Neuronal stem cell (in vitro differentiated cells): ENCODE results near the gene CCDC170. TPM values are rescaled to one million over a fixed set of nuclear protein-coding genes. Genes with fewer than 3 reads are reported as not detected.

ENCODE experiments used
- DNase-seq: peaks from one replicate; pipeline ENCODE4 v3.0.0-alpha.2; 2013; ENCODE audit warnings: low spot score
- H2AFZ ChIP-seq: one replicate; pipeline ENCODE4 v1.6.1; 2013; ENCODE audit warnings: mild to moderate bottlenecking, low read length, inconsistent platforms
- H2AK5ac ChIP-seq: 2 replicates; pipeline ENCODE4 v1.6.1; 2013; ENCODE audit warnings: low read depth, mild to moderate bottlenecking, inconsistent platforms, low read length, moderate library complexity, mixed read lengths
- H2BK120ac ChIP-seq: 2 replicates; pipeline ENCODE4 v1.6.1; 2013; ENCODE audit warnings: low read depth, mild to moderate bottlenecking, inconsistent platforms, low read length, moderate library complexity, mixed read lengths
- H2BK12ac ChIP-seq: one replicate; pipeline ENCODE4 v1.6.1; 2013; ENCODE audit warnings: low read length, inconsistent platforms
- H2BK15ac ChIP-seq: 2 replicates; pipeline ENCODE4 v1.6.1; 2013; ENCODE audit warnings: mild to moderate bottlenecking, low read length, inconsistent platforms, mixed read lengths
- H2BK5ac ChIP-seq: one replicate; pipeline ENCODE4 v1.6.1; 2013; ENCODE audit warnings: inconsistent platforms, mild to moderate bottlenecking, low read length, moderate library complexity
- H3K14ac ChIP-seq: one replicate; pipeline ENCODE4 v1.6.1; 2013; ENCODE audit warnings: low read length, inconsistent platforms
- H3K18ac ChIP-seq: 2 replicates; pipeline ENCODE4 v1.6.1; 2013; ENCODE audit warnings: low read length, inconsistent platforms
- H3K23ac ChIP-seq: 2 replicates; pipeline ENCODE4 v1.6.1; 2013; ENCODE audit warnings: low read depth, mild to moderate bottlenecking, mixed read lengths, low read length, inconsistent platforms; ENCODE audit not compliant: poor library complexity
- H3K27ac ChIP-seq: replicated peaks from 3 replicates; pipeline ENCODE4 v1.5.1; 2013; ENCODE audit warnings: low read length, inconsistent platforms
- H3K27me3 ChIP-seq, 3 experiments: 2 replicates each; pipeline ENCODE4 v1.6.1; 2013; ENCODE audit warnings: low read length in 3 of 3, mild to moderate bottlenecking in 2 of 3, inconsistent platforms in 1 of 3, low read depth in 1 of 3, mixed read lengths in 1 of 3, moderate library complexity in 1 of 3; ENCODE audit not compliant: control insufficient read depth in 3 of 3, insufficient read depth in 3 of 3
- H3K36me3 ChIP-seq, 2 donors: replicated peaks in 1 of 2; 2 replicates each; pipeline ENCODE4 v1.6.1; 2013; ENCODE audit warnings: low read length in 2 of 2; ENCODE audit not compliant: control insufficient read depth in 2 of 2, insufficient read depth in 2 of 2
- H3K4ac ChIP-seq: 2 replicates; pipeline ENCODE4 v1.6.1; 2013; ENCODE audit warnings: inconsistent platforms, mild to moderate bottlenecking, low read length, moderate library complexity
- H3K4me1 ChIP-seq, 2 donors: 1 replicate in 1 of 2; 2 replicates in 1 of 2; pipeline ENCODE4 v1.6.1; 2013; ENCODE audit warnings: low read length in 2 of 2, low read depth in 1 of 2; ENCODE audit not compliant: control insufficient read depth in 2 of 2, insufficient read depth in 1 of 2
- H3K4me2 ChIP-seq: one replicate; pipeline ENCODE4 v1.6.1; 2013; ENCODE audit warnings: mild to moderate bottlenecking, low read length, inconsistent platforms; ENCODE audit not compliant: insufficient read depth, poor library complexity, severe bottlenecking
- H3K4me3 ChIP-seq, 2 donors: 2 replicates each; pipeline ENCODE4 v1.5.1; 2013; ENCODE audit warnings: low read length in 2 of 2, mild to moderate bottlenecking in 2 of 2, inconsistent platforms in 1 of 2, moderate library complexity in 1 of 2
- H3K79me1 ChIP-seq: one replicate; pipeline ENCODE4 v1.6.1; 2013; ENCODE audit warnings: low read depth, mild to moderate bottlenecking, inconsistent platforms, low read length, moderate library complexity
- H3K9ac ChIP-seq: one replicate; pipeline ENCODE4 v1.6.1; 2013; ENCODE audit warnings: mild to moderate bottlenecking, low read depth, low read length, inconsistent platforms; ENCODE audit not compliant: poor library complexity
- H3K9me3 ChIP-seq, 2 donors: replicated peaks in 1 of 2; 2 replicates each; pipeline versions ENCODE3 to v1.6.1; 2013; ENCODE audit warnings: low read length in 2 of 2, mild to moderate bottlenecking in 2 of 2, inconsistent platforms in 1 of 2, low read depth in 1 of 2, mixed read lengths in 1 of 2, moderate library complexity in 1 of 2; ENCODE audit not compliant: control insufficient read depth in 2 of 2, insufficient read depth in 1 of 2
- H4K8ac ChIP-seq: one replicate; pipeline ENCODE4 v1.6.1; 2013; ENCODE audit warnings: low read depth, mild to moderate bottlenecking, inconsistent platforms, low read length, moderate library complexity
- H4K91ac ChIP-seq: one replicate; pipeline ENCODE4 v1.6.1; 2013; ENCODE audit warnings: low read length, low read depth, mild to moderate bottlenecking, inconsistent platforms; ENCODE audit not compliant: poor library complexity
- WGBS, 2 donors: extraction: QIAGEN DNeasy Blood & Tissue Kit; methylation state at CpG; one replicate each; pipeline ENCODE4 v1.1.7; 2013; ENCODE audit warnings: missing lambda C conversion rate in 2 of 2, mixed read lengths in 1 of 2; ENCODE audit not compliant: insufficient read length in 2 of 2, insufficient replicate concordance in 1 of 2; ENCODE audit errors: extremely low coverage in 2 of 2; 5-methylcytosine and 5-hydroxymethylcytosine counted together
- polyA plus RNA-seq, 2 experiments: library from polyadenylated mRNA; stranded (reverse); fragments of 200-250 nt; gene quantifications; one replicate each; pipeline ENCODE4 v1.2.3, GENCODE V29; 2013

Gene CCDC170, protein sequence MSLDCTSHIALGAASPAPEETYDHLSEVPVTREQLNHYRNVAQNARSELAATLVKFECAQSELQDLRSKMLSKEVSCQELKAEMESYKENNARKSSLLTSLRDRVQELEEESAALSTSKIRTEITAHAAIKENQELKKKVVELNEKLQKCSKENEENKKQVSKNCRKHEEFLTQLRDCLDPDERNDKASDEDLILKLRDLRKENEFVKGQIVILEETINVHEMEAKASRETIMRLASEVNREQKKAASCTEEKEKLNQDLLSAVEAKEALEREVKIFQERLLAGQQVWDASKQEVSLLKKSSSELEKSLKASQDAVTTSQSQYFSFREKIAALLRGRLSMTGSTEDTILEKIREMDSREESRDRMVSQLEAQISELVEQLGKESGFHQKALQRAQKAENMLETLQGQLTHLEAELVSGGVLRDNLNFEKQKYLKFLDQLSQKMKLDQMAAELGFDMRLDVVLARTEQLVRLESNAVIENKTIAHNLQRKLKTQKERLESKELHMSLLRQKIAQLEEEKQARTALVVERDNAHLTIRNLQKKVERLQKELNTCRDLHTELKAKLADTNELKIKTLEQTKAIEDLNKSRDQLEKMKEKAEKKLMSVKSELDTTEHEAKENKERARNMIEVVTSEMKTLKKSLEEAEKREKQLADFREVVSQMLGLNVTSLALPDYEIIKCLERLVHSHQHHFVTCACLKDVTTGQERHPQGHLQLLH
- 0.28 TPM for polyA plus RNA-seq (2013, experiment 1 of 2)
- polyA plus RNA-seq (2013, experiment 2 of 2), result 0.32 TPM

DNA sequence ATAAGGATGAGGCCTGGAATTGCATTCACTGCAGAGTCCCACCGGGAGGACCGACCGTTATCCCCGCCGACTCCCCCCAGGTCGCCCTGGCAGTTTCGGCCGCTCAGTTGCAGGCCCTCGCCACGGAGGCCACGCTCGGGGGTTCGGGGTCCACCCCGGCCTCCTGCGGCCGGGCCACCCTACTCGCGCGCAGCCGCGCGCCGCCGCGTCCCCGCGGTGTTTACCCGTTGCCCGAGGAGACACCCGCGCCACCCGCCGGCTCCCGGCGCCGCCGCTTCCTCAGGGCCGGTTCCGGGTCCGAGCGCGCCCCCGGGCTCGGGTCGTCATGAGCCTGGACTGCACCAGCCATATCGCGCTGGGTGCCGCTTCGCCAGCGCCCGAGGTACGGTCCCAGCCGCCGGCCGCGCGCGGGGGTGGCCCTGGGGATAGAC, at the start of gene CCDC170:
TSS of gene CCDC170 (plus strand) at position 214 of the 431 bp plus-strand sequence. CDS start at position 326, 112 bp downstream.
- H3K27ac ChIP-seq, result no peak within 1 kb of the TSS
- peak; percentile 38 for DNase-seq

DNA sequence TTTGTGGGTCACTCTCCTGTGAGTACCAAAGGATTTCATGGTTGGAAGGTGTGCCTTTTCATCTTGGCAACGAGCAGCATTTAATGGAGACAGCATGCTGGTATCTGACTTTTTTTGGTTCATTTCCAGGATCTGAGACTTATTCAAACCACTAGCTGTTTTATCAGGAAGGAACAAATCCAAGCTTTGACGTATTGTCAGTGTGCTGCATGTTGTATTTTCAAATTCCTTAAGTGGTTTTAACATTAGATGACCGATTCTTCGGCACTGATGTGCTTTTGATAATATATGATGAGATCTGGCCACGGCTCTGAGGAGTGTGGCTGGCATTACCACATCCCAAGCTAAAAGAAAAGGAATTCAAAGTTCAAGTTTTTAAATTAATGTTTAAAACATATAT, 48.3 kb upstream of the CCDC170 start:
- no peak overlapping the region for H3K23ac ChIP-seq
- no peak overlapping the region for H2BK120ac ChIP-seq
- H3K4me1 ChIP-seq, result no peaks in the 10 kb centered on the region
- peaks cover 8 to 69% of the 10 kb centered on the region in 2 donors for H3K36me3 ChIP-seq
- H3K18ac ChIP-seq, result no peak overlapping the region
- H2BK5ac ChIP-seq, result no peak overlapping the region
- no peak overlapping the region for H3K9ac ChIP-seq
- H2AFZ ChIP-seq, result no peak overlapping the region
- DNase-seq, result no peak
- H4K91ac ChIP-seq, result no peak overlapping the region
- no CpG with 5 or more reads among the region's 5 CpGs for whole genome bisulfite sequencing, 2 donors
- no peaks in the 10 kb centered on the region for H3K27me3 ChIP-seq
- H3K4me3 ChIP-seq, result no peak overlapping the region
- H3K27ac ChIP-seq, result no peak overlapping the region
- H3K79me1 ChIP-seq, result peaks cover 2% of the 10 kb centered on the region
- H2AK5ac ChIP-seq, result no peak overlapping the region
- H2BK12ac ChIP-seq, result no peak overlapping the region
- no peak overlapping the region for H3K4ac ChIP-seq
- H4K8ac ChIP-seq, result no peak overlapping the region
- H3K14ac ChIP-seq, result no peak overlapping the region
- H3K9me3 ChIP-seq, result peaks cover 0 to 4% of the 10 kb centered on the region in 2 donors
- no peak overlapping the region for H2BK15ac ChIP-seq
- no peak overlapping the region for H3K4me2 ChIP-seq

More for the DNA sequence above, at the start of gene CCDC170:
- no peak within 1 kb of the TSS for H2BK15ac ChIP-seq
- H2BK120ac ChIP-seq, result no peak within 1 kb of the TSS
- H3K23ac ChIP-seq, result peak within 1 kb of the TSS; percentile 12
- no peak within 1 kb of the TSS for H4K91ac ChIP-seq
- no peak within 1 kb of the TSS for H2AK5ac ChIP-seq
- no peak within 1 kb of the TSS for H2BK5ac ChIP-seq
- no peak within 1 kb of the TSS for H2BK12ac ChIP-seq
- H3K79me1 ChIP-seq, result no peaks in the 10 kb centered on the region
- no peak within 1 kb of the TSS for H4K8ac ChIP-seq
- peak within 1 kb of the TSS; percentile 85 for H3K18ac ChIP-seq
- H3K4me1 ChIP-seq, result peaks cover 2 to 3% of the 10 kb centered on the region in 2 donors
- no peaks in the 10 kb centered on the region for H3K36me3 ChIP-seq
- H3K4ac ChIP-seq, result no peak within 1 kb of the TSS
- no peak within 1 kb of the TSS for H3K14ac ChIP-seq
- peaks cover 0 to 34% (median 22%) of the 10 kb centered on the region in 3 experiments for H3K27me3 ChIP-seq
- no peaks in the 10 kb centered on the region for H3K9me3 ChIP-seq
- peak within 1 kb of the TSS; percentile 91 for H2AFZ ChIP-seq
- peak within 1 kb of the TSS; percentile 86 for H3K9ac ChIP-seq
- peak within 1 kb of the TSS; percentile 51 to 83 for H3K4me3 ChIP-seq
- peak within 1 kb of the TSS; percentile 94 for H3K4me2 ChIP-seq
- no CpG with 5 or more reads among the region's 58 CpGs for WGBS, 2 donors

DNA sequence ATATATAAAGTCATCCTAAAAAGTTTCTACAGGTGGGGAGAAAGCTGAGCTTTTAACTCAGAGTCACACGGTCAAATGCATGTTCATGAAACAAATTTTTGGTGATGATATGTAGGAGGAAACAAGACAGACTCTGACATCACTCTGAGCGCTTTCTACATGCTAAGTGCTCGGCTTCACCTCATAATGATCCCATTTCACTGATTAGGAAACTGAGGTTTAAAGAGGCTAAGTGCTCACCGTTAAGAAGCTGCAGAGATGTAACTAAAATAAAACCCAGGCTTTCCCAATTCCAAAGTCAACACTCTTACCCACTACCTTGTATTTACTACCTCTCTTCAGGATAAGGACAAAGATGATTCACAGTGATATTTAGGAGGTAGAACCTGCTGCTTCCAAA, 46.6 kb upstream of the CCDC170 start:
- no peak overlapping the region for H2BK120ac ChIP-seq
- no CpG with 5 or more reads among the region's 4 CpGs for WGBS, 2 donors
- H3K4me1 ChIP-seq, result no peaks in the 10 kb centered on the region
- H3K9me3 ChIP-seq, result peaks cover 0 to 4% of the 10 kb centered on the region in 2 donors
- H2BK5ac ChIP-seq, result no peak overlapping the region
- no peaks in the 10 kb centered on the region for H3K79me1 ChIP-seq
- no peak overlapping the region for H3K4ac ChIP-seq
- H3K14ac ChIP-seq, result no peak overlapping the region
- H3K23ac ChIP-seq, result no peak overlapping the region
- H3K9ac ChIP-seq, result no peak overlapping the region
- H2AFZ ChIP-seq, result no peak overlapping the region
- no peak overlapping the region for H2BK12ac ChIP-seq
- no peak overlapping the region for H4K91ac ChIP-seq
- H3K27ac ChIP-seq, result no peak overlapping the region
- H3K27me3 ChIP-seq, result no peaks in the 10 kb centered on the region
- H4K8ac ChIP-seq, result no peak overlapping the region
- H3K4me2 ChIP-seq, result no peak overlapping the region
- H3K18ac ChIP-seq, result no peak overlapping the region
- no peak overlapping the region for H3K4me3 ChIP-seq
- no peak for DNase-seq
- H2BK15ac ChIP-seq, result no peak overlapping the region
- H3K36me3 ChIP-seq, result peaks cover 8 to 52% of the 10 kb centered on the region in 2 donors
- no peak overlapping the region for H2AK5ac ChIP-seq

DNA sequence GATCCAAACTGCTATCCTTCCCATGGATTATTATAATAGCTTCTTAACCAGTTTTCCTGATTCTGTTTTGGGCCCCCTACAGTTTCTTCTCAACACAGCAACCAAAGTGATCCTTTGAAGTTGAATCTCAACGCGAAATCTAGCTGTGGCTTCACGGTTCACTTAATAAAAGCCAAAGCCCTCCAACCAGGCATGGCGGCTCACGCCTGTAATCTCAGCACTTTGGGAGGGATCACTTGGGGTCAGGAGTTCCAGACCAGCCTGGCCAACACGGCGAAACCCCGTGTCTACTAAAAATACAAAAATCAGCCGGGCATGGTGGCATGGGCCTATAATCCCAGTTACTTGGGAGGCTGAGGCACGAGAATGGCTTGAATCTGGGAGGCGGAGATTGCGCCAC, 45.2 kb upstream of the CCDC170 start:
- Histone ChIP-seq H4K8ac (no peak overlapping the region), H2BK5ac (no peak overlapping the region), H2BK15ac (no peak overlapping the region), H3K14ac (no peak overlapping the region), H2BK120ac (no peak overlapping the region), H3K27ac (no peak overlapping the region), H3K9me3 (peaks cover 0 to 4% of the 10 kb centered on the region in 2 donors), H2BK12ac (no peak overlapping the region), H3K27me3 (no peaks in the 10 kb centered on the region), H3K4ac (no peak overlapping the region), H2AFZ (no peak overlapping the region), H2AK5ac (no peak overlapping the region), H3K9ac (no peak overlapping the region), H3K79me1 (no peaks in the 10 kb centered on the region), H4K91ac (no peak overlapping the region), H3K18ac (no peak overlapping the region), H3K23ac (no peak overlapping the region), H3K36me3 (peaks cover 4 to 39% of the 10 kb centered on the region in 2 donors), H3K4me2 (no peak overlapping the region), H3K4me1 (no peaks in the 10 kb centered on the region), H3K4me3 (no peak overlapping the region)
- DNase-seq, result no peak
- WGBS, 2 donors, result no CpG with 5 or more reads among the region's 12 CpGs
